PC-9 (cell line): ENCODE data around the gene GJB4. TPM values are rescaled to one million over a fixed set of nuclear protein-coding genes. Genes with fewer than 3 reads are reported as not detected.

Experiments used
- BruUV-seq: library from RNA; stranded (reverse); fragments of 400-500 nt; replicated peaks from 2 replicates; lab custom pipeline; 2021; lab: Mats Ljungman, UMichigan
- CTCF ChIA-PET: fragments of 300-600 bp; sonication (Branson Sonifier 250); formaldehyde crosslinking; loops from one replicate; lab custom pipeline; 2022; ENCODE audit warnings: antibody characterized with exemption; lab: Charles Lee
- POLR2A ChIA-PET: fragments of 300-600 bp; sonication (Branson Sonifier 250); formaldehyde crosslinking; loops from one replicate; lab custom pipeline; 2022; ENCODE audit warnings: antibody characterized with exemption; ENCODE audit not compliant: unreplicated experiment; lab: Charles Lee
- DNase-seq, 2 experiments: peaks; one replicate each; pipeline versions ENCODE4 v3.0.0 to v3.0.0-alpha.2; 2015 to 2022; ENCODE audit warnings: mixed read lengths in 1 of 2
- H2AFZ ChIP-seq: fragments of 200-600 bp; sonication (generic); 2 replicates; pipeline ENCODE4 v1.8.1; 2017; ENCODE audit warnings: antibody characterized with exemption
- H3F3A ChIP-seq: fragments of 200-600 bp; sonication (generic); 2 replicates; pipeline ENCODE4 v1.8.1; 2017; ENCODE audit warnings: antibody characterized with exemption, mild to moderate bottlenecking, low read depth; ENCODE audit not compliant: insufficient read depth
- H3K27ac ChIP-seq: fragments of 200-600 bp; sonication (generic); 2 replicates; pipeline ENCODE4 v1.6.1; 2016; ENCODE audit warnings: mixed run types
- H3K27me3 ChIP-seq: fragments of 200-600 bp; sonication (generic); 2 replicates; pipeline ENCODE4 v1.6.1; 2016; ENCODE audit warnings: low read depth, mixed run types; ENCODE audit not compliant: insufficient read depth
- H3K36me3 ChIP-seq: fragments of 200-600 bp; sonication (generic); 2 replicates; pipeline ENCODE4 v1.6.1; 2016; ENCODE audit warnings: low read depth, mixed run types
- H3K4me1 ChIP-seq: fragments of 200-600 bp; sonication (generic); replicated peaks from 2 replicates; pipeline ENCODE4 v1.6.1; 2016; ENCODE audit warnings: mixed run types; ENCODE audit not compliant: insufficient read depth
- H3K4me2 ChIP-seq: fragments of 200-600 bp; sonication (generic); 2 replicates; pipeline ENCODE4 v1.6.1; 2017; ENCODE audit warnings: mixed run types
- H3K4me3 ChIP-seq: fragments of 200-600 bp; sonication (generic); 2 replicates; pipeline ENCODE4 v1.6.1; 2016; ENCODE audit warnings: mixed run types
- H3K79me2 ChIP-seq: fragments of 200-600 bp; sonication (generic); 2 replicates; pipeline ENCODE4 v1.6.1; 2017; ENCODE audit warnings: low read depth, mixed run types
- H3K9me2 ChIP-seq: fragments of 200-600 bp; sonication (generic); 2 replicates; pipeline ENCODE4 v1.8.1; 2017; ENCODE audit warnings: mild to moderate bottlenecking; ENCODE audit not compliant: insufficient read depth
- H3K9me3 ChIP-seq: fragments of 200-600 bp; sonication (generic); 2 replicates; pipeline ENCODE4 v1.8.1; 2016; ENCODE audit warnings: low read depth; ENCODE audit not compliant: insufficient read depth
- H4K20me1 ChIP-seq: fragments of 200-600 bp; sonication (generic); 2 replicates; pipeline ENCODE4 v1.8.1; 2017; ENCODE audit not compliant: insufficient read depth
- CTCF ChIP-seq: fragments of 200-600 bp; sonication (generic); conservative IDR thresholded peaks from 2 replicates; pipeline ENCODE4 v1.6.1; 2017; ENCODE audit warnings: mixed run types, antibody characterized with exemption, mild to moderate bottlenecking, moderate library complexity
- EZH2 ChIP-seq: fragments of 200-600 bp; sonication (generic); IDR thresholded peaks from 2 replicates; pipeline ENCODE4 v1.8.0; 2017; ENCODE audit warnings: antibody characterized with exemption, low read depth
- intact Hi-C: fragments of 100-400 bp; cut with micrococcal nuclease; formaldehyde crosslinking; loops from one replicate; pipeline ENCODE4 v1.10.0; 2022; ENCODE audit not compliant: unreplicated experiment
- total RNA-seq: library from RNA; stranded (reverse); gene quantifications from 2 replicates; pipeline ENCODE4 v1.2.3, GENCODE V29; 2021

GJB4 gene
- total RNA-seq, 1 experiment from 2014 or later: 5.8 TPM

GRCh38 chr1:34795916-34796315 is 36.4 kb downstream of the GJB4 start:
- no peak for TF ChIP-seq CTCF
- no peak for TF ChIP-seq EZH2
- no peaks in the 10 kb centered on the region for H3K36me3 ChIP-seq
- POLR2A ChIA-PET: no interaction called here
- no peaks in the 10 kb centered on the region for H3F3A ChIP-seq
- no peaks in the 10 kb centered on the region for H3K9me2 ChIP-seq
- H2AFZ ChIP-seq: no peak overlapping the region
- no peaks in the 10 kb centered on the region for H4K20me1 ChIP-seq
- DNase-seq: no peak
- intact Hi-C loops: no loop called here
- peaks cover 7% of the 10 kb centered on the region for H3K27me3 ChIP-seq
- H3K4me2 ChIP-seq: no peak overlapping the region
- no peaks in the 10 kb centered on the region for H3K9me3 ChIP-seq
- no TSS peak for BruUV-seq
- H3K4me3 ChIP-seq: no peak overlapping the region
- CTCF ChIA-PET: no interaction called here
- no peaks in the 10 kb centered on the region for H3K4me1 ChIP-seq
- H3K79me2 ChIP-seq: no peaks in the 10 kb centered on the region
- no peak overlapping the region for H3K27ac ChIP-seq

GRCh38 chr1:34796990-34797389 is 37.5 kb downstream of the GJB4 start:
- no peak overlapping the region for H3K27ac ChIP-seq

GRCh38 chr1:34800214-34800613 is 40.7 kb downstream of the GJB4 start:
- BruUV-seq: no TSS peak
- Histone ChIP-seq H3K9me3 (no peaks in the 10 kb centered on the region), H3K36me3 (no peaks in the 10 kb centered on the region), H3F3A (no peaks in the 10 kb centered on the region), H3K4me3 (no peak overlapping the region), H3K79me2 (no peaks in the 10 kb centered on the region), H3K4me1 (no peaks in the 10 kb centered on the region), H3K4me2 (no peak overlapping the region), H4K20me1 (no peaks in the 10 kb centered on the region), H3K9me2 (no peaks in the 10 kb centered on the region), H3K27ac (no peak overlapping the region), H2AFZ (no peak overlapping the region), H3K27me3 (peaks cover 7% of the 10 kb centered on the region)
- ChIA-PET POLR2A (no interaction called here), CTCF (no interaction called here)
- intact Hi-C loops: no loop called here
- no peak for DNase-seq
- no peak for TF ChIP-seq CTCF
- TF ChIP-seq EZH2: no peak

More at GRCh38 chr1:34796990-34797389, 37.5 kb downstream of the GJB4 start:
- ChIA-PET POLR2A (no interaction called here), CTCF (no interaction called here)
- no peaks in the 10 kb centered on the region for H3K36me3 ChIP-seq
- DNase-seq: no peak
- H3K4me3 ChIP-seq: no peak overlapping the region
- intact Hi-C loops: no loop called here
- peaks cover 7% of the 10 kb centered on the region for H3K27me3 ChIP-seq
- no peaks in the 10 kb centered on the region for H3K4me1 ChIP-seq
- no peaks in the 10 kb centered on the region for H3K9me2 ChIP-seq
- H2AFZ ChIP-seq: no peak overlapping the region
- H3K9me3 ChIP-seq: no peaks in the 10 kb centered on the region
- H3K79me2 ChIP-seq: no peaks in the 10 kb centered on the region
- TF ChIP-seq EZH2 (no peak), CTCF (no peak)
- no TSS peak for BruUV-seq
- no peak overlapping the region for H3K4me2 ChIP-seq
- no peaks in the 10 kb centered on the region for H4K20me1 ChIP-seq
- H3F3A ChIP-seq: no peaks in the 10 kb centered on the region
